RWPE2 (cell line): Measurements from ENCODE around the gene MITF.

Experiments
- ATAC-seq: fragments of 200-7000 bp; cut with Tn5 transposase; 3 replicates; pipeline ENCODE4 v1.9.1; 2021; ENCODE audit warnings: low read depth
- DNase-seq: peaks from one replicate; pipeline ENCODE4 v3.0.0-alpha.2; 2020; ENCODE audit warnings: low spot score
- H3K27ac ChIP-seq: fragments of 450-650 bp; 2 replicates; pipeline ENCODE4 v1.5.1; 2017; ENCODE audit warnings: mild to moderate bottlenecking; ENCODE audit not compliant: poor library complexity, severe bottlenecking
- H3K27me3 ChIP-seq: fragments of 250-450 bp; sonication (Bioruptor Pico); 2 replicates; pipeline ENCODE4 v1.5.1; 2021; ENCODE audit warnings: mild to moderate bottlenecking, moderate library complexity; ENCODE audit not compliant: insufficient read depth, poor library complexity, severe bottlenecking
- H3K36me3 ChIP-seq: fragments of 250-450 bp; sonication (Bioruptor Pico); 2 replicates; pipeline ENCODE4 v1.5.1; 2020; ENCODE audit warnings: low read depth, mild to moderate bottlenecking, moderate library complexity
- H3K4me1 ChIP-seq: fragments of 250-450 bp; sonication (Bioruptor Pico); 2 replicates; pipeline ENCODE4 v1.5.1; 2021; ENCODE audit warnings: mild to moderate bottlenecking, moderate library complexity; ENCODE audit not compliant: insufficient read depth, poor library complexity, severe bottlenecking
- H3K4me3 ChIP-seq: fragments of 250-450 bp; sonication (Bioruptor Pico); 2 replicates; pipeline ENCODE4 v1.5.1; 2021; ENCODE audit warnings: mild to moderate bottlenecking, moderate library complexity; ENCODE audit not compliant: severe bottlenecking
- H3K9me3 ChIP-seq: fragments of 250-450 bp; sonication (Bioruptor Pico); 2 replicates; pipeline ENCODE4 v1.5.1; 2021; ENCODE audit warnings: mild to moderate bottlenecking, moderate library complexity; ENCODE audit not compliant: severe bottlenecking
- TF ChIP-seq, protein P1 (sequence below): fragments of 450-650 bp; IDR thresholded peaks from one replicate; pipeline ENCODE4 v1.5.1; 2017; ENCODE audit warnings: mild to moderate bottlenecking, moderate library complexity; ENCODE audit not compliant: poor library complexity, severe bottlenecking

MITF gene

DNA sequence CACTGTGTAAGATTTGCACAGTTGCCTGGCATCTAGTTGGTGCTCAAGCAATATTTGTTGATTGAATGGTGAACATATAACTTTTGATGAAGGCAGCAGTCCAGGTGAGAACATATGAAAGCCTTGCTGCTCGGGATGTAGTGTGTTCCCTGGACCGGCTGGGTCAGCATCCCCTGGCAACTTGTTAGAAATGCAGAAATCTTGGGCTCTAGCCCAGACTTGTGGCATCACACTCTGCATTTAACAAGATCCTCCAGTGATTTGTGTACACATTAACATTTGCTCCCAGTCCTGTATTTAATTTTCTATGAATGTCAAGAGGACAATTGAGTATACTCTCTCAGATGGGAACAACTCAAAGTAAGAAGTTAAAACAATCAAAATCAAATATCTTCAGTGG is 191.3 kb downstream of the MITF start:
- Histone ChIP-seq H3K27ac (no peak overlapping the region), H3K27me3 (no peaks in the 10 kb centered on the region), H3K4me3 (no peak overlapping the region), H3K9me3 (no peaks in the 10 kb centered on the region), H3K4me1 (no peaks in the 10 kb centered on the region), H3K36me3 (no peaks in the 10 kb centered on the region)
- TF ChIP-seq, protein P1, sequence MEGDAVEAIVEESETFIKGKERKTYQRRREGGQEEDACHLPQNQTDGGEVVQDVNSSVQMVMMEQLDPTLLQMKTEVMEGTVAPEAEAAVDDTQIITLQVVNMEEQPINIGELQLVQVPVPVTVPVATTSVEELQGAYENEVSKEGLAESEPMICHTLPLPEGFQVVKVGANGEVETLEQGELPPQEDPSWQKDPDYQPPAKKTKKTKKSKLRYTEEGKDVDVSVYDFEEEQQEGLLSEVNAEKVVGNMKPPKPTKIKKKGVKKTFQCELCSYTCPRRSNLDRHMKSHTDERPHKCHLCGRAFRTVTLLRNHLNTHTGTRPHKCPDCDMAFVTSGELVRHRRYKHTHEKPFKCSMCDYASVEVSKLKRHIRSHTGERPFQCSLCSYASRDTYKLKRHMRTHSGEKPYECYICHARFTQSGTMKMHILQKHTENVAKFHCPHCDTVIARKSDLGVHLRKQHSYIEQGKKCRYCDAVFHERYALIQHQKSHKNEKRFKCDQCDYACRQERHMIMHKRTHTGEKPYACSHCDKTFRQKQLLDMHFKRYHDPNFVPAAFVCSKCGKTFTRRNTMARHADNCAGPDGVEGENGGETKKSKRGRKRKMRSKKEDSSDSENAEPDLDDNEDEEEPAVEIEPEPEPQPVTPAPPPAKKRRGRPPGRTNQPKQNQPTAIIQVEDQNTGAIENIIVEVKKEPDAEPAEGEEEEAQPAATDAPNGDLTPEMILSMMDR = no peak
- no peak for DNase-seq
- ATAC-seq = no peak

DNA sequence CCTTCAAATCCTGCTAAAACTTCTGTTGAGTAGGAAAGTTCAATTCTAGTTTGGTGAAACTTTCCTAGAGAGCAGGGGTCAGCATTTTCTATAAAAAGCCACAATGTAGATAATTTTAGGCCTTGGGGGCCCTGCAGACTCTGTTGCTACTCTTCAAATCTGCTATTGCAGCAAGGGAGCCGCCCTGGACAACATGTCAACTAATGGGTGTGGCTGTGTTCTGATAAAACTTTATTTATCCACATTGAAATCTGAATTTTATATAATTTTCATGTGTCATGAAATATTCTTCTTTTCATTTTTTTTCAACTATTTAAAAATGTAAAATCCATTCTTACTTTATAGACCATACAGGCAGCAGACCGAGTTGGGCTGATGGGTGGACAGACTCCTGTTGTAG is 192.8 kb downstream of the MITF start:
- H3K4me3 ChIP-seq = no peak overlapping the region
- no peaks in the 10 kb centered on the region for H3K27me3 ChIP-seq
- TF ChIP-seq, protein P1 = no peak
- DNase-seq = no peak
- ATAC-seq = no peak
- H3K36me3 ChIP-seq = no peaks in the 10 kb centered on the region
- H3K4me1 ChIP-seq = no peaks in the 10 kb centered on the region
- H3K27ac ChIP-seq = no peak overlapping the region
- H3K9me3 ChIP-seq = no peaks in the 10 kb centered on the region

DNA sequence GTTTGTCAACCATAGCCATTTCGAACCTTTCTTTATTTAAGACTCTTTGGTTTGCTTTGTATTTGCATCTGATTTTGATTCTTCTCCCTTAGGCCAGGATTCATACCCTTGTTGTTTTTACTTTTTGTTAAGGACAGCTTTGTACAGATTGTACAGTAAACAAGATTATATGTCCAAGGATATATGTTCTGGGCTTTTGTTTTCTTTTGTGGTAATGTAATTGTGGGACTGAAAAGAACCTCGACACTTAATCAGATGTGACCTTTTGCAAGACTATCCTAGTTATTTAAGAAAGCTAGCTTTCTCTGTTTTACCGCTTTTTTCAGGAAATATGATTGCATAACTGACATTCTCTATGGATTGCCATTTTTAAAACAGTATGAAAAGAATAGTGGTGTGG is 193.2 kb downstream of the MITF start:
- no peaks in the 10 kb centered on the region for H3K36me3 ChIP-seq
- H3K4me3 ChIP-seq = no peak overlapping the region
- TF ChIP-seq, protein P1 = no peak
- H3K27me3 ChIP-seq = no peaks in the 10 kb centered on the region
- H3K9me3 ChIP-seq = no peaks in the 10 kb centered on the region
- ATAC-seq (no peak), DNase-seq (no peak)
- H3K4me1 ChIP-seq = no peaks in the 10 kb centered on the region
- no peak overlapping the region for H3K27ac ChIP-seq

DNA sequence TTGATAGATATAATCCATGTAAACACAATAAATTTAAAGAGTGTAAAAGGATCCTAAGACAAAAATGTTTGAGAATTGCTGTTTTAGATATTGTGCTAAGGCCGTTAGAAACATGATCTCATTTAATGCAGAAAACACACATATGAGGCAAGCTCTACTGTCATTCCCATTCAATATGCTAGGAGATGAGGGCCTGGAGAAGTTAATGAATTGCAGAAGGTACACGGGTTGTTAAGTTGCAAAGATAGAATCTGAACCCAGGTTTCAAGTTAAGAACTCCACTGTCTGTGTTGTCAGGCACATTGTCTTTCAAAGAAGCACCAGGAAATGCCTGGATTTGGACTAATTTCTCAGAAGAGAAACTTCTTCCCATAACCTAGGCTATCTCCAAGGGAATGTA is 195.1 kb downstream of the MITF start:
- Histone ChIP-seq H3K4me1 (no peaks in the 10 kb centered on the region), H3K36me3 (no peaks in the 10 kb centered on the region), H3K27me3 (no peaks in the 10 kb centered on the region), H3K27ac (no peak overlapping the region), H3K4me3 (no peak overlapping the region), H3K9me3 (no peaks in the 10 kb centered on the region)
- ATAC-seq (no peak), DNase-seq (no peak)
- TF ChIP-seq, protein P1 = no peak

DNA sequence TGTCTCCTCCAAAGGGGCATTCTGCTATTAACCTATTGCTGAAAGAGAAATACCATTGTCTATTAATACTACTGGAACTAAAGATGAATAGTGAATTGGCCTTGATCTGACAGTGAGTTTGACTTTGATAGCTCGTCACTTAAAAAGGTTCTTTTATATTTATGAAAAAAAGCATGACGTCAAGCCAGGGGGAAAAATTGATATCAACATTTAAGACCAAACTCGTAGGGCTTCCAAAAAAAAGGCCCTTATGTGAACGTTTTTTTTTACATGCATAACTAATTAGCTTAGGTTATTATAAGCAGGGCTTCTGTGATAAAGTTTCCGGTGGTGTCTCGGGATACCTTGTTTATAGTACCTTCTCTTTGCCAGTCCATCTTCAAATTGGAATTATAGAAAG is 197.0 kb downstream of the MITF start:
- Histone ChIP-seq H3K27me3 (no peaks in the 10 kb centered on the region), H3K27ac (no peak overlapping the region), H3K9me3 (no peaks in the 10 kb centered on the region), H3K4me1 (no peaks in the 10 kb centered on the region), H3K36me3 (no peaks in the 10 kb centered on the region), H3K4me3 (no peak overlapping the region)
- no peak for ATAC-seq
- DNase-seq = no peak
- TF ChIP-seq, protein P1 = no peak
